Stomach (tissue), 9 donors: Measurements from ENCODE around the gene SDSL. TPM values are rescaled to one million over a fixed set of nuclear protein-coding genes. Genes with fewer than 3 reads are reported as not detected.

Experiments used
- DNase-seq, 2 donors: peaks; one replicate each; pipeline versions ENCODE4 v3.0.0 to v3.0.0-alpha.2; 2013 to 2019
- H3K27ac ChIP-seq, 5 donors: fragments of 200-600 bp in 4 of 5; sonication (generic) in 4 of 5; one replicate each; pipeline ENCODE4 v1.5.1; 2013 to 2019; ENCODE audit warnings: mild to moderate bottlenecking in 1 of 5, moderate library complexity in 1 of 5
- H3K27me3 ChIP-seq, 3 donors: fragments of 200-600 bp; sonication (generic); one replicate each; pipeline ENCODE4 v1.5.1; 2017 to 2019; ENCODE audit warnings: mixed run types in 1 of 3
- H3K36me3 ChIP-seq, 4 donors: fragments of 200-600 bp; sonication (generic); 1 replicate in 3 of 4; 2 replicates in 1 of 4; pipeline ENCODE4 v1.5.1; 2016 to 2019
- H3K4me1 ChIP-seq, 4 donors: fragments of 200-600 bp; sonication (generic); one replicate each; pipeline ENCODE4 v1.5.1; 2016 to 2019
- H3K4me3 ChIP-seq, 4 donors: fragments of 200-600 bp; sonication (generic) in 3 of 4; one replicate each; pipeline ENCODE4 v1.5.1; 2016 to 2019; ENCODE audit warnings: mild to moderate bottlenecking in 1 of 4
- H3K9me3 ChIP-seq, 4 donors: fragments of 200-600 bp; sonication (generic); one replicate each; pipeline ENCODE4 v1.5.1; 2016 to 2019
- CTCF ChIP-seq, 7 experiments: fragments of 450-650 bp in 4 of 7; fragments of 200-600 bp in 3 of 7; sonication (generic) in 3 of 7; IDR thresholded peaks; one replicate each; pipeline ENCODE4 v1.5.1; 2016 to 2019; ENCODE audit warnings: antibody characterized with exemption in 7 of 7, control low read depth in 2 of 7, mild to moderate bottlenecking in 1 of 7
- EP300 ChIP-seq: sonication (generic); formaldehyde crosslinking; IDR thresholded peaks from one replicate; pipeline ENCODE4 v1.6.1; 2017; ENCODE audit warnings: antibody characterized with exemption
- POLR2A ChIP-seq, 4 donors: fragments of 450-650 bp; IDR thresholded peaks; one replicate each; pipeline ENCODE4 v1.6.1; 2016; ENCODE audit warnings: antibody characterized with exemption in 4 of 4, control low read depth in 2 of 4, mild to moderate bottlenecking in 1 of 4, moderate library complexity in 1 of 4
- POLR2AphosphoS5 ChIP-seq, 3 donors: sonication (generic); formaldehyde crosslinking; IDR thresholded peaks; one replicate each; pipeline ENCODE4 v1.6.1; 2016; ENCODE audit warnings: antibody characterized with exemption in 3 of 3
- WGBS, 5 donors: extraction: QIAGEN DNeasy Blood & Tissue Kit in 3 of 5; methylation state at CpG; one replicate each; pipeline versions ENCODE4 v1.1.5 to v1.1.7; 2013 to 2018; 5-methylcytosine and 5-hydroxymethylcytosine counted together
- intact Hi-C: fragments of 100-400 bp; cut with DNase I; formaldehyde crosslinking; loops from one replicate; pipeline ENCODE4 v1.15.1; 2023; ENCODE audit warnings: low total_unique reads
- polyA plus RNA-seq, 3 donors: library from polyadenylated mRNA; stranded (reverse); fragments of 200-250 nt; gene quantifications; one replicate each; pipeline ENCODE4 v1.2.3, GENCODE V29; 2013
- total RNA-seq, 5 donors: library from RNA; depleted of rRNA; stranded (reverse); fragments of >200 nt; gene quantifications; one replicate each; pipeline versions ENCODE4 v1.1.0 to v1.2.3, GENCODE V29; 2014 to 2016
- donor health status: healthy with polysubstance abuse.
- donor health status: Bipolar disorder and iron deficiency.
- donor health status: healthy.

Gene SDSL
- total and polyA plus RNA-seq, 8 donors = 5.9 to 27.2 (median 15.1) TPM; not detected in 2

- H3K4me1 ChIP-seq = peaks cover 35 to 66% (median 49%) of the 10 kb centered on the region in 4 donors
- H3K4me3 ChIP-seq = peak overlapping the region in 1 of 4 donors; percentile 50
- TF ChIP-seq CTCF (IDR thresholded peaks at IDR 0.05) = no peak
- no peak for TF ChIP-seq POLR2AphosphoS5 (IDR thresholded peaks at IDR 0.05)
- TF ChIP-seq EP300 = no peak
- no peak for TF ChIP-seq POLR2A (IDR thresholded peaks at IDR 0.05)
- H3K9me3 ChIP-seq = no peaks in the 10 kb centered on the region
- H3K27me3 ChIP-seq = peaks cover 39 to 100% (median 100%) of the 10 kb centered on the region in 3 donors
- no peak overlapping the region for H3K27ac ChIP-seq
- intact Hi-C loops = loop anchor here (10.0 kb wide), 1 partner anchor 446 kb away; no protein-coding TSS in a partner anchor
- 1 to 6% (median 4%) methylated on average over 27 to 38 of the region's 38 CpGs for WGBS, 5 donors
- H3K36me3 ChIP-seq = no peaks in the 10 kb centered on the region
- no peak for DNase-seq
These were observed 46.4 kb downstream of the SDSL start for GRCh38 chr12:113468365-113469223.

GRCh38 chr12:113469224-113469948 is 47.2 kb downstream of the SDSL start:
- H3K4me1 ChIP-seq = peaks cover 28 to 58% (median 43%) of the 10 kb centered on the region in 4 donors
- no peak for TF ChIP-seq POLR2AphosphoS5 (IDR thresholded peaks at IDR 0.05)
- no peak for TF ChIP-seq EP300
- TF ChIP-seq POLR2A (IDR thresholded peaks at IDR 0.05) = no peak
- no peak for TF ChIP-seq CTCF (IDR thresholded peaks at IDR 0.05)
- no peak overlapping the region for H3K27ac ChIP-seq
- intact Hi-C loops = loop anchor here (10.0 kb wide), 1 partner anchor 445 kb away; no protein-coding TSS in a partner anchor
- H3K27me3 ChIP-seq = peaks cover 36 to 100% (median 100%) of the 10 kb centered on the region in 3 donors
- H3K36me3 ChIP-seq = no peaks in the 10 kb centered on the region
- no peak for DNase-seq
- H3K9me3 ChIP-seq = no peaks in the 10 kb centered on the region
- 5 to 9% (median 6%) methylated on average over 9 to 17 of the region's 17 CpGs for WGBS, 5 donors
- H3K4me3 ChIP-seq = no peak overlapping the region

GRCh38 chr12:113469949-113470743 is 48.0 kb downstream of the SDSL start:
- intact Hi-C loops = loop anchor here (10.0 kb wide), 1 partner anchor 445 kb away; no protein-coding TSS in a partner anchor
- TF ChIP-seq POLR2A (IDR thresholded peaks at IDR 0.05) (no peak), POLR2AphosphoS5 (IDR thresholded peaks at IDR 0.05) (no peak), CTCF (IDR thresholded peaks at IDR 0.05) (no peak), EP300 (no peak)
- Histone ChIP-seq H3K36me3 (no peaks in the 10 kb centered on the region), H3K4me3 (peak overlapping the region in 1 of 4 donors; percentile 9), H3K4me1 (peaks cover 21 to 51% (median 36%) of the 10 kb centered on the region in 4 donors), H3K27me3 (peaks cover 41 to 100% (median 100%) of the 10 kb centered on the region in 3 donors), H3K27ac (no peak overlapping the region), H3K9me3 (no peaks in the 10 kb centered on the region)
- WGBS, 5 donors = 2 to 6% (median 3%) methylated on average over 18 to 19 of the region's 19 CpGs
- DNase-seq = no peak
